Lower lobe of right lung (tissue), 2 donors: ENCODE data around the gene ISCA2. TPM values are rescaled to one million over a fixed set of nuclear protein-coding genes. Genes with fewer than 3 reads are reported as not detected.
"Not testable (repeated sequence)": the region's sequence is repeated elsewhere in the genome, so short reads cannot be mapped to it uniquely, and the experiment has no call there.

ENCODE experiments used
- ATAC-seq, 2 donors: fragments of 200-7000 bp; cut with Tn5 transposase; one replicate each; pipeline ENCODE4 v1.9.1; 2020 to 2022; ENCODE audit warnings: mild to moderate bottlenecking in 2 of 2, moderate library complexity in 2 of 2
- DNase-seq: peaks from one replicate; pipeline ENCODE4 v3.0.0-alpha.2; 2020
- H3K27ac ChIP-seq: fragments of 200-600 bp; one replicate; pipeline ENCODE4 v1.8.0; 2022
- H3K27me3 ChIP-seq: fragments of 200-600 bp; one replicate; pipeline ENCODE4 v1.8.0; 2022; ENCODE audit warnings: low read depth
- H3K36me3 ChIP-seq: fragments of 200-600 bp; one replicate; pipeline ENCODE4 v1.8.0; 2022; ENCODE audit warnings: mild to moderate bottlenecking
- H3K4me1 ChIP-seq: fragments of 200-600 bp; one replicate; pipeline ENCODE4 v1.8.0; 2022
- H3K4me3 ChIP-seq: fragments of 200-600 bp; one replicate; pipeline ENCODE4 v1.8.0; 2022; ENCODE audit warnings: mild to moderate bottlenecking
- H3K9me3 ChIP-seq: fragments of 200-600 bp; one replicate; pipeline ENCODE4 v1.8.0; 2022
- intact Hi-C: fragments of 100-400 bp; cut with DNase I; formaldehyde crosslinking; loops from one replicate; pipeline ENCODE4 v1.11.0; 2022
- long read RNA-seq: library from polyadenylated mRNA; unstranded; transcript quantifications from one replicate; pipeline ENCODE4 v2.0.0, GENCODE V29; 2021
- total RNA-seq: library from RNA; stranded (reverse); fragmentation: NEBNext Ultra II Directional; extraction: Animal tissue kit (Norgen Biotek cat#: 25700); gene quantifications from one replicate; pipeline ENCODE4 v1.2.1, GENCODE V29; 2021
- TF ChIP-seq, protein P1 (sequence below): fragments of 200-600 bp; IDR thresholded peaks from one replicate; pipeline ENCODE4 v1.8.0; 2022; ENCODE audit warnings: antibody characterized with exemption, mild to moderate bottlenecking
- donor health status: DM: no; HTN: yes; CAD: no; lungs with severe emphysema.

The ISCA2 gene, protein sequence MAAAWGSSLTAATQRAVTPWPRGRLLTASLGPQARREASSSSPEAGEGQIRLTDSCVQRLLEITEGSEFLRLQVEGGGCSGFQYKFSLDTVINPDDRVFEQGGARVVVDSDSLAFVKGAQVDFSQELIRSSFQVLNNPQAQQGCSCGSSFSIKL
- 23.4 TPM for total RNA-seq
- long read RNA-seq, transcript ISCA2-204 (4 exons, 2,626 nt): major isoform, 27 of 30 reads
- long read RNA-seq, partial matches to known transcripts: 0 of 30 reads
- long read RNA-seq, other reads (novel, unspliced or antisense): 2 of 30 reads

DNA sequence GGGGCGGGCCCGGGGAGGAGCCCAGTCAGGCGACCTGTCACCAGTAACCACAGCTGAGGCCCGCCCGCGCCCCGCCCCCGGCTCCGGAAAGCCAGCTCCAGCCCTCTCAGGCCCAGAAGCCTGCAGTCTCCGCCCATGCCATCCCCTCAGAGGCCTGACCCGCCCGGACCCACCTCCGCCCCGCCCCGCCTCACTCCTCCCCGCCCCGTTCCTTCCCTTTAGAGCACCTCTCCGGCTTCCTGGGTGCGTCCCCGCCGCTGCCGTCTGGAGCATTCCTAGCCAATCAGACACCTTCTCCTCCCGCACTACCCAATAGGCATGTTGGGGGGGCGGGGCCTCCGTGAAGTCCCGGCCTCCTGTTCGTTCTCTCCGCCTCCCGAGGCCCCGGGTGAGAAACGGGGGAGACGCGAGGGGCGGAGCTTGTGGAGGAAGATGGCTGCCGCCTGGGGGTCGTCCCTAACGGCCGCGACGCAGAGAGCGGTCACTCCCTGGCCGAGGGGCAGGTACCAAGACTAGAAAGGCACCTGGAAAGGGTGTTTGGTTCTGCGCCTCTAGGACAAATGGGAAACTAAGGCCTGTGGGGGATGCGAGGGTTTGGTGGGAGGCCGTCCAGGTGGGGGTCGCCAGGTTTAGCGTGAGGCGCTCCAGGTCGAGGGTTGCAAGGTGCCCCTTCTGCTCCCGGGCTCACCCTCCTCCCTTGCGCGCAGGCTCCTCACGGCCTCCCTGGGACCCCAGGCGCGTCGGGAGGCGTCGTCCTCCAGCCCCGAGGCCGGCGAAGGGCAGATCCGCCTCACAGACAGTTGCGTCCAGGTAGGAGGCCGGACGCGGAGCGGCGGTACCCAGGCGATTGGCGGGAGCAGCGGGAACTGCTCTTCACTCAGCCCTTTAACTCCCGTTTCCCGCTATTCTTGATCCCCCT, at the start of gene ISCA2:
ISCA2 (plus strand) TSS at position 423 of the 919 bp plus-strand sequence; CDS start at position 433, 10 bp downstream.
- H3K9me3 ChIP-seq: no peaks in the 10 kb centered on the region
- peak; percentile 94 to 97 for ATAC-seq
- intact Hi-C loops: no loop called here
- H3K27ac ChIP-seq: peak within 1 kb of the TSS; percentile 96
- H3K4me1 ChIP-seq: peaks cover 42% of the 10 kb centered on the region
- peak; percentile 100 for DNase-seq
- H3K36me3 ChIP-seq: peaks cover 14% of the 10 kb centered on the region
- TF ChIP-seq, protein P1, sequence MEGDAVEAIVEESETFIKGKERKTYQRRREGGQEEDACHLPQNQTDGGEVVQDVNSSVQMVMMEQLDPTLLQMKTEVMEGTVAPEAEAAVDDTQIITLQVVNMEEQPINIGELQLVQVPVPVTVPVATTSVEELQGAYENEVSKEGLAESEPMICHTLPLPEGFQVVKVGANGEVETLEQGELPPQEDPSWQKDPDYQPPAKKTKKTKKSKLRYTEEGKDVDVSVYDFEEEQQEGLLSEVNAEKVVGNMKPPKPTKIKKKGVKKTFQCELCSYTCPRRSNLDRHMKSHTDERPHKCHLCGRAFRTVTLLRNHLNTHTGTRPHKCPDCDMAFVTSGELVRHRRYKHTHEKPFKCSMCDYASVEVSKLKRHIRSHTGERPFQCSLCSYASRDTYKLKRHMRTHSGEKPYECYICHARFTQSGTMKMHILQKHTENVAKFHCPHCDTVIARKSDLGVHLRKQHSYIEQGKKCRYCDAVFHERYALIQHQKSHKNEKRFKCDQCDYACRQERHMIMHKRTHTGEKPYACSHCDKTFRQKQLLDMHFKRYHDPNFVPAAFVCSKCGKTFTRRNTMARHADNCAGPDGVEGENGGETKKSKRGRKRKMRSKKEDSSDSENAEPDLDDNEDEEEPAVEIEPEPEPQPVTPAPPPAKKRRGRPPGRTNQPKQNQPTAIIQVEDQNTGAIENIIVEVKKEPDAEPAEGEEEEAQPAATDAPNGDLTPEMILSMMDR: no peak
- H3K4me3 ChIP-seq: peak within 1 kb of the TSS; percentile 84
- H3K27me3 ChIP-seq: no peaks in the 10 kb centered on the region

DNA sequence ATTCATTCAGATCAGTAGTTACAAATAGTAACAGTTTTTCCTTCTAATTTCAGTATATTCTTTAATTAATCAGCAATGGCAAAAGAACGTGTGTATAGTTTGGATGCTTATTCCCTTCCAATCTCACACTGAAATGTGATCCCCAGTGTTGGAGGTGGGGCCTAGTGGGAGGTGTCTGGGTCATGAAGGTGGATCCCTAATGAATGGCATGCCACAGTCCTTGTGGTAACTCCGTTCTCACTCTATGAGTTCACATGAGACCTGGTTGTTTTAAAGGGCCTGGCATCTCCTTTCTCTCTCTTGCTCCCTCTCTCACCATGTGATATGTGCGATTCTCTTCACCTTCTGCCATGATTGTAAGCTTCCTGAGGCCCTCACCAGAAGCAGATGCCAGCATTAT, 48.7 kb upstream of the ISCA2 start:
- H3K4me3 ChIP-seq: no peak overlapping the region
- no peaks in the 10 kb centered on the region for H3K36me3 ChIP-seq
- no peak for ATAC-seq
- no peaks in the 10 kb centered on the region for H3K27me3 ChIP-seq
- intact Hi-C loops: no loop called here
- H3K27ac ChIP-seq: no peak overlapping the region
- DNase-seq: no peak
- no peaks in the 10 kb centered on the region for H3K4me1 ChIP-seq
- TF ChIP-seq, protein P1: no peak
- no peaks in the 10 kb centered on the region for H3K9me3 ChIP-seq

DNA sequence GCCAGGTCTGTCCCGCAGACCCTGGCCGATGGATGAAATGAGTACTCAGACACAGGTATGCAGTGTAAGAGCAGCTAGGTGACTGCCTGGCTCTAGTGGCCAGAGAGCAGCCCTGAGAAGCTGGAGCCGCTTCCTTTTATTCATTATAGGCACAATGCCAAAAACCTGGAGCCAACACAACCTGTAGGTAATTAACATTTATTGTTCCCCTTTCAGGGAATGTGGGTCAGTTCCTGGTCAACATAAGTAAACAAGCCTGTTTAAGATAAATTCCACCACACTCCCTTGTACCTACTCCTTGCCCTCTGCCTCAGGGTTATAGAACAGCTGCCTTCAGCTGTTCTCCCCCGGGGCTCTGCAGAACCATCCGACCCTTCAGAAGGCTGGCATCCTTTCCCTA, 39.2 kb upstream of the ISCA2 start:
- H3K27ac ChIP-seq, intact Hi-C loops, H3K4me3 ChIP-seq, H3K36me3 ChIP-seq, H3K9me3 ChIP-seq, DNase-seq, H3K27me3 ChIP-seq, H3K4me1 ChIP-seq, ATAC-seq: not testable (repeated sequence)

DNA sequence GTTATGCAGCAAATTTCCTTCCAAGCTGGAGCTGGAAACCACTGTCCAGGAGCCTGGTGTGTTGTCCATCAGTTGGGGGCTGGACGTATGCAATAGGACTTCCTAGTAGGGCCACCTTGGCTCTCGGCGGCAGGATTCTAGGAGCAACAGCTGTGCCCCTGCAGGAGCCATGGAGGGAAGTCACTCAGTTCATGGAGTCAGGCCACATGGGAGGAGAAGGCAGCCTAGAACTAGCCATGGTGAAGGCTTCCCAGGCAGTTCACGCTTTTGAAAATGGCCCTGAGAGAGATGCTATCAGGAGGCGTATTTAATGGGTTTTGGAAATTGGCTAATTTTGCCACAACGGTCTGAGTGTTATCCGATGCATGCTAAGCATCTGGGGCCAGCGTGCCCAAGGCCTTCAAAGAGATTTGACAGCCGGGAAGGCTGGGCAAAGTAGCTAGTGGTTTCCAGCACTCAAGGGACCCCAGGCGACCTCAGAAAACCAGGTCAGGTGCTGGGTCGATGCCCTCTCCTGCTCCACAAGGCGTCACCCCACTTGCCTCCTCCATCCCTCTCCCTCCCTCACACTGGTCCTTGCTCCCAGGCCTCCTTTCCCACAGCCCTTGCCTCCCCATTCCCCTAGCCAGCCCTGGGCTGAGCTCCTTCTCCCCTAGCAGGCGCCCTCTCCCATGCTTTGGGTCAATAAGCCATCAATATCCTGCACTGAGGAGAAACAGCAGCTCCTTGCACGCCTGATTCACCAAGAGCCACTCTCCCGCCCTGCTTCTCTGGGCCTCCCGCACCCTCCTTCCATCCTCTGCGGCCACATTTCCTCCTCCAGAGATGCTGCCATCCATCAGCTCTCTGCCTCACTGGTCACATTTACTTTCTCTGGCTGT, 36.6 kb upstream of the ISCA2 start:
- intact Hi-C loops: no loop called here
- H3K4me1 ChIP-seq: no peaks in the 10 kb centered on the region
- TF ChIP-seq, protein P1: no peak
- DNase-seq (no peak), ATAC-seq (no peak)
- no peaks in the 10 kb centered on the region for H3K36me3 ChIP-seq
- H3K27me3 ChIP-seq: no peaks in the 10 kb centered on the region
- no peaks in the 10 kb centered on the region for H3K9me3 ChIP-seq
- H3K27ac ChIP-seq: no peak overlapping the region
- no peak overlapping the region for H3K4me3 ChIP-seq

DNA sequence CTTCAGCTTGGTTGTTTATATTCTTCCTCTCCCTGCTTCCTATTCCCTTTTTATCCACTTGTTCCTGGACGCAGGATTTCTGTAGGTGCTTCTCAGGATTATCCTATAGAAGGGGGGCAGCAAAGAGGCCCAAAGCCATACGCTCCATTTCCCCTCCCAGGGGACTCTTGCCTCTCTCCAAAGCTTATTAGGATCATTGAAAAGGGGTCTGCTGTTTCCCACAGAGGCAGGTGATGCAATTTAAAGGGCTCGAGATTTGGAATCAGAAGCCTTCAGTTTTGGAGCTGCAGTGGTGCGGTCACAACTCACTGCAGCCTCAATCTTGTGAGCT, 36.0 kb upstream of the ISCA2 start:
- no peaks in the 10 kb centered on the region for H3K9me3 ChIP-seq
- DNase-seq (no peak), ATAC-seq (no peak)
- no peaks in the 10 kb centered on the region for H3K4me1 ChIP-seq
- no peak overlapping the region for H3K27ac ChIP-seq
- H3K36me3 ChIP-seq: no peaks in the 10 kb centered on the region
- H3K4me3 ChIP-seq: no peak overlapping the region
- intact Hi-C loops: no loop called here
- no peaks in the 10 kb centered on the region for H3K27me3 ChIP-seq
- TF ChIP-seq, protein P1: no peak
